Measurements from ENCODE around the gene COMMD10. TPM values are rescaled to one million over a fixed set of nuclear protein-coding genes. Genes with fewer than 3 reads are reported as not detected.

The COMMD10 gene
- total RNA-seq, 1 donor from 2014 or later, result 31.6 TPM

DNA sequence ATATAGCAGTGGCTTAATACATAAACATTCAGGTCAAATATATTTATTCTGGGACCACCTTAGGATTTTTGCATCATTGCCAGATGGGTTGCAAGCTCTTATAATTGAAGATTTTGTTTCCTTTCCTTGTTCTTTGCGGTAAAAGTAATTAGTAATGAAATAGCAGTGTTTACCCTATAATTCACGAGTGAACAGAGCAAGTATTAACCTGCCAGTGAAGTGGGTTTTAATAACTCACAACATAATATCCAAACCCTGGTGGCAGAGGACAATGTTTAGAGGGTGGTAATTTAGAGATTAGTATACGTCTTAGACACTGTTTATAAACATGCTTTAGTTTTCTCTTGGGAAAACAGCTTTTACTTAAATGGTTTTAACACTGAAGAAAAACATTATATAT, 40.8 kb upstream of the COMMD10 start:
- H3K4me1 Mint-ChIP-seq (ENCODE audit: low read depth), result no peaks in the 10 kb centered on the region
- DNase-seq (ENCODE audit: low spot score, unreplicated experiment), result no peak
- H3K27me3 Mint-ChIP-seq, result no peaks in the 10 kb centered on the region
- no peak overlapping the region for H3K4me3 Mint-ChIP-seq (ENCODE audit: low read depth)
- TF ChIP-seq, protein P1, sequence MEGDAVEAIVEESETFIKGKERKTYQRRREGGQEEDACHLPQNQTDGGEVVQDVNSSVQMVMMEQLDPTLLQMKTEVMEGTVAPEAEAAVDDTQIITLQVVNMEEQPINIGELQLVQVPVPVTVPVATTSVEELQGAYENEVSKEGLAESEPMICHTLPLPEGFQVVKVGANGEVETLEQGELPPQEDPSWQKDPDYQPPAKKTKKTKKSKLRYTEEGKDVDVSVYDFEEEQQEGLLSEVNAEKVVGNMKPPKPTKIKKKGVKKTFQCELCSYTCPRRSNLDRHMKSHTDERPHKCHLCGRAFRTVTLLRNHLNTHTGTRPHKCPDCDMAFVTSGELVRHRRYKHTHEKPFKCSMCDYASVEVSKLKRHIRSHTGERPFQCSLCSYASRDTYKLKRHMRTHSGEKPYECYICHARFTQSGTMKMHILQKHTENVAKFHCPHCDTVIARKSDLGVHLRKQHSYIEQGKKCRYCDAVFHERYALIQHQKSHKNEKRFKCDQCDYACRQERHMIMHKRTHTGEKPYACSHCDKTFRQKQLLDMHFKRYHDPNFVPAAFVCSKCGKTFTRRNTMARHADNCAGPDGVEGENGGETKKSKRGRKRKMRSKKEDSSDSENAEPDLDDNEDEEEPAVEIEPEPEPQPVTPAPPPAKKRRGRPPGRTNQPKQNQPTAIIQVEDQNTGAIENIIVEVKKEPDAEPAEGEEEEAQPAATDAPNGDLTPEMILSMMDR (IDR thresholded peaks at IDR 0.05; ENCODE audit: unreplicated experiment), result no peak
- H3K27ac Mint-ChIP-seq, result no peak overlapping the region
- H3K36me3 Mint-ChIP-seq (ENCODE audit: insufficient read depth), result no peaks in the 10 kb centered on the region
- no peaks in the 10 kb centered on the region for H3K9me3 Mint-ChIP-seq (ENCODE audit: low read depth)

DNA sequence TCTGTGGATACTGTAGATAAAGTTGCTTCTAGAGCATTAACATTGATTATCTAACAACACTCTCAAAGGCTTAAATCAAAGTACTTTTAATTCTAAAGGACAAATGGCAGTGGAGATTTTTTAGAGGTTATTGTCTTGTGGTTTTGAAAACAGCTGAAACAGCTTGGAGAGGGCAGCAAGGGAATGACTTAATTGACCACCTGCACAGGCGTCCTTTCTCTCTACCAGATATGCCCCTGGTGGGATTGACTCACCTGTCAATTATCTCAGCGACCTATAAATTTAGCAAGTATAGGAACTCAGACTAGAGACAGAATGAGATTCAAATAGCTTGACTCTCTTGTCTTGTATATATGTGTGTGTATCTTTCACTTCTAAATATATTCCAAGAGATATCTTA, 39.0 kb upstream of the COMMD10 start:
- H3K4me3 Mint-ChIP-seq (ENCODE audit: low read depth), result no peak overlapping the region
- H3K27ac Mint-ChIP-seq, result no peak overlapping the region
- TF ChIP-seq, protein P1 (IDR thresholded peaks at IDR 0.05; ENCODE audit: unreplicated experiment), result no peak
- H3K27me3 Mint-ChIP-seq, result no peaks in the 10 kb centered on the region
- DNase-seq (ENCODE audit: low spot score, unreplicated experiment), result no peak
- no peaks in the 10 kb centered on the region for H3K36me3 Mint-ChIP-seq (ENCODE audit: insufficient read depth)
- H3K4me1 Mint-ChIP-seq (ENCODE audit: low read depth), result no peaks in the 10 kb centered on the region
- no peaks in the 10 kb centered on the region for H3K9me3 Mint-ChIP-seq (ENCODE audit: low read depth)

DNA sequence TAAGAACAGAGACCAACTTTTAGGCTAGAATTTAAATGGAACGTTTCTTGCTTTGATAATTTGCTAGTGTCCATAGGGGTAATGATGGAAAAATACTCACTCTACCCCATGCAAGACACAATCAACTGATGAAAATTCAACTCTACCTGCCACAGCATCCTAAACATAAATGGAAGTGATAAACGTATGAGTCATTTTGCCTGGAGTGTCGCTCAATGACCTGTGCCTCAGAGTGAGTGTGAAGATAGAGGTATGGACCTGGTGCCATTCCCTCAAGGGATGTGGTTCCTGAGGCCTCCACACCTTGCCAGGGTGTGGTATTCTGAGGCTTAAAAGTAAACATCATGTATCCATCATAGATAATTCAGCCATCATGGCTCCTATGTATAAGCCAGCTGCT, 38.6 kb upstream of the COMMD10 start:
- Mint-ChIP-seq H3K36me3 (ENCODE audit: insufficient read depth) (no peaks in the 10 kb centered on the region), H3K9me3 (ENCODE audit: low read depth) (no peaks in the 10 kb centered on the region), H3K4me1 (ENCODE audit: low read depth) (no peaks in the 10 kb centered on the region), H3K27me3 (no peaks in the 10 kb centered on the region), H3K27ac (no peak overlapping the region), H3K4me3 (ENCODE audit: low read depth) (no peak overlapping the region)
- no peak for DNase-seq (ENCODE audit: low spot score, unreplicated experiment)
- TF ChIP-seq, protein P1 (IDR thresholded peaks at IDR 0.05; ENCODE audit: unreplicated experiment), result no peak

DNA sequence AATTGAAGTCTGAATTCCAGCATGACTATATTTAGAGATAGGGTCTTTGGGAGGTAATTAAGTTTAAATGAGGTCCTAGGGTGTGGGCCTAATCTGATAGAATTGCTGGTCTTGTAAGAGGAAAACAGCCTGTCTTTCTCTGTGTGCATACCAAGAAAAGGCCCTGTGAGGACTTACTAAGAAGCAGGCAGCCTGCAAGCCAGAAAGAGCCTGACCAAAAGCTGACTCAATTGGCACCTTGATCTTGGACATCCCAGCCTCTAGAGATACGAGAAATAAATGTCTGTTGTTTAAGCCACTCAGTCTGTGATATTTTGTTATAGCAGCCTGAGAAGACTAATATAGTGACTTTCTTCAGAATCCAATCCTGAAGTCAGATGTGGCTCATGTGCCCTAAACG, 38.0 kb upstream of the COMMD10 start:
- H3K4me1 Mint-ChIP-seq (ENCODE audit: low read depth), result no peaks in the 10 kb centered on the region
- H3K9me3 Mint-ChIP-seq (ENCODE audit: low read depth), result no peaks in the 10 kb centered on the region
- no peaks in the 10 kb centered on the region for H3K27me3 Mint-ChIP-seq
- TF ChIP-seq, protein P1 (IDR thresholded peaks at IDR 0.05; ENCODE audit: unreplicated experiment), result no peak
- no peaks in the 10 kb centered on the region for H3K36me3 Mint-ChIP-seq (ENCODE audit: insufficient read depth)
- H3K27ac Mint-ChIP-seq, result no peak overlapping the region
- no peak for DNase-seq (ENCODE audit: low spot score, unreplicated experiment)
- no peak overlapping the region for H3K4me3 Mint-ChIP-seq (ENCODE audit: low read depth)

DNA sequence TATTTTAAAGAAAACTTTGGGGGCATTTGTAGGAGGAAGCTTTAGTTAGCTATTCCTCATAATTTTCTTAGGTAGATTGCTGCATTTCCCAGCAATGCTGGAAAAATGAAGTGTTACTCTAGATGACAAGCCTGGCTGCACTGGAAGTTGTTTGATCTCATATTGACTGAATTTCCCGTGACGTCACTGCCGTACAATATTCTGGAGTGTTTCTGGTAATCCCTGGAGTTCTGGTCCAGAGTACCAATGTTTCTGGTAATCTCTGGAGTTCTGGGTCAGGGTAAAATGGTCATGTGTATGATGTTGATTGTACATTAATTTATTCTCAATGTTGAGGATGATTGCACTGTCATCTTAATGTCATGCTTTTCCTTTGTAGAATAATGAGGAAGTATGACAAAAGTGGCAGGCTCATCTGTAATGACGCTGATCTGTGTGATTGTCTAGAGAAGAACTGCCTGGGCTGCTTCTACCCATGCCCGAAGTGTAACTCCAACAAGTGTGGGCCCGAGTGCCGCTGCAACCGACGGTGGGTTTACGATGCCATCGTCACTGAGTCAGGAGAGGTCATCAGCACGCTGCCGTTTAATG, 26.4 kb upstream of the COMMD10 start:
- Mint-ChIP-seq H3K4me3 (ENCODE audit: low read depth) (no peak overlapping the region), H3K9me3 (ENCODE audit: low read depth) (no peaks in the 10 kb centered on the region), H3K27me3 (peaks cover 5% of the 10 kb centered on the region), H3K36me3 (ENCODE audit: insufficient read depth) (no peaks in the 10 kb centered on the region), H3K4me1 (ENCODE audit: low read depth) (no peaks in the 10 kb centered on the region), H3K27ac (no peak overlapping the region)
- no peak for DNase-seq (ENCODE audit: low spot score, unreplicated experiment)
- TF ChIP-seq, protein P1 (IDR thresholded peaks at IDR 0.05; ENCODE audit: unreplicated experiment), result no peak
